RWPE1 (cell line): ENCODE results near the gene TENM4.

Experiments
- CTCF ChIA-PET: fragments of 350-600 bp; sonication (Branson Sonifier 250); formaldehyde crosslinking; extraction: SDS; loops from one replicate; lab custom pipeline; 2021; lab: Yijun Ruan, JAX
- POLR2A ChIA-PET: fragments of 400-600 bp; formaldehyde crosslinking; extraction: SDS; loops from one replicate; lab custom pipeline; 2020; ENCODE audit warnings: antibody characterized with exemption; ENCODE audit not compliant: low non-redundant PET; lab: Yijun Ruan, JAX
- DNase-seq: peaks from one replicate; pipeline ENCODE4 v3.0.0; 2012; ENCODE audit warnings: low spot score
- H3K27ac ChIP-seq: fragments of 450-650 bp; 2 replicates; pipeline ENCODE4 v1.5.1; 2017
- CTCF ChIP-seq: fragments of 450-650 bp; conservative IDR thresholded peaks from 2 replicates; pipeline ENCODE4 v1.5.1; 2017; ENCODE audit warnings: low read depth, mild to moderate bottlenecking

Gene TENM4

GRCh38 chr11:78740199-78741071 is 700.4 kb downstream of the TENM4 start:
- TF ChIP-seq CTCF: no peak
- DNase-seq: no peak
- CTCF ChIA-PET: interaction anchor here (0.7 kb wide), 1 partner anchor 9 kb away, joined by 3 read pairs; no protein-coding TSS in a partner anchor
- POLR2A ChIA-PET: no interaction called here
- no peak overlapping the region for H3K27ac ChIP-seq

- TF ChIP-seq CTCF: no peak
- ChIA-PET CTCF (no interaction called here), POLR2A (no interaction called here)
- no peak overlapping the region for H3K27ac ChIP-seq
- no peak for DNase-seq
These were observed 702.9 kb downstream of the TENM4 start for GRCh38 chr11:78737891-78738290.

GRCh38 chr11:78737301-78737700 is 703.5 kb downstream of the TENM4 start:
- no peak for TF ChIP-seq CTCF
- DNase-seq: no peak
- no peak overlapping the region for H3K27ac ChIP-seq
- ChIA-PET CTCF (interaction anchor here (0.7 kb wide), 1 partner anchor 19 kb away, joined by 3 read pairs; no protein-coding TSS in a partner anchor), POLR2A (no interaction called here)

- H3K27ac ChIP-seq: no peak overlapping the region
- ChIA-PET POLR2A (no interaction called here), CTCF (interaction anchor here (0.5 to 0.7 kb wide), 2 partner anchors 387 to 804 kb away, joined by 3 read pairs; no protein-coding TSS in a partner anchor)
- no peak for TF ChIP-seq CTCF
- DNase-seq: no peak
These were observed 705.1 kb downstream of the TENM4 start for GRCh38 chr11:78735711-78736110.

GRCh38 chr11:78733031-78733430 is 707.8 kb downstream of the TENM4 start:
- no peak for DNase-seq
- H3K27ac ChIP-seq: no peak overlapping the region
- no peak for TF ChIP-seq CTCF
- ChIA-PET CTCF (no interaction called here), POLR2A (no interaction called here)

- no peak for TF ChIP-seq CTCF
- no peak overlapping the region for H3K27ac ChIP-seq
- no peak for DNase-seq
- ChIA-PET CTCF (interaction anchor here (0.6 kb wide), 1 partner anchor 8 kb away, joined by 3 read pairs; no protein-coding TSS in a partner anchor), POLR2A (no interaction called here)
These were observed 708.6 kb downstream of the TENM4 start for GRCh38 chr11:78732246-78732645.
